Brain pericyte (primary cell): ENCODE data around the gene PNPLA3.

Experiments used
- DNase-seq: peaks from one replicate; pipeline ENCODE4 v3.0.0-alpha.2; 2012; ENCODE audit warnings: low read depth, low spot score

The PNPLA3 gene

GRCh38 chr22:43957871-43958270, 34.3 kb downstream of the PNPLA3 start:
- no peak for DNase-seq

DNA sequence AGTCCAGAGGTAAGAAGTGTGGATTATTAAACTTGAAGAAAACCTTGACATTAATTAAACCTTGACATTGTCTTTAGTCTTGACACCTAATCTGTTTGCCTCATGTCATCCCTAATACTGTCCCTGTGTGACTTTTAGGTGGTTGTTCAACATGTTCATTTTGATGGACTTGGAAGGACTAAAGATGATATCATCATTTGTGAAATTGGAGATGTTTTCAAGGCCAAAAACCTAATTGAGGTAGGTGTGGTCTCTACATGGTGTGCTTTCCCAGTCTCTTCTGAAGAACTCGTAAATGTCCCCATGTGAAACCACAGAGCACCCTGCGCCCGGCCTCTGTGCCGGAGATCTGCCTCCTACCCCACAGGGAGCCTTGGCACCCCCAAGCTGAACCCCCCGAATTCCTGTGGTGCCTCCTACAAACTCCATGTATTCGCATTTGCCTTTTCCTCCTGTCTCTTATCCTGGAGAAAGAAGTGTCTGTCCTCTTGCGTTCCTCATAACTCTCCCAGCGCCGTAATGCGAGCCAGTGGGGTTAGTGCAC, 40.8 kb downstream of the PNPLA3 start:
- DNase-seq = no peak

DNA sequence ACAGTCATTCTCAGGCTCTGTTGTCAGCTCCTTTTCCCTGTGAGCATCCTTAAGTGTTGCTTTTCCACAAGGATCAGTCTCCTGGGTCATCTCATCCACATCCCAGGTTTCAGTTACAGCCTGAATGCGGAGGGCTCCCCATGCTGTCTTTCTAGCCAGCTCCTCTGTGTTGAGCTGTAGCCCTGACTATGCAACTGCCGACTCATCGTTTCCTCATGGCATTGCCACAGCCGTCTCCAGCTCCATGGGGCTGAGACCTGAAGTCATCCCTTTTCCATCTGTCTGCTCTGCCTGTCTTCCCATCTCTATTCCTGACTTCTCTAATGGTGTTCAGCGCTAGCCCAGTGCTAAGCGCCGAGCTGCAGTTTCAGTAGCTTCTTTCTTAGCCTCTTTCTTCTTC, 43.5 kb downstream of the PNPLA3 start:
- no peak for DNase-seq

GRCh38 chr22:43968614-43969013, 45.0 kb downstream of the PNPLA3 start:
- no peak for DNase-seq

DNA sequence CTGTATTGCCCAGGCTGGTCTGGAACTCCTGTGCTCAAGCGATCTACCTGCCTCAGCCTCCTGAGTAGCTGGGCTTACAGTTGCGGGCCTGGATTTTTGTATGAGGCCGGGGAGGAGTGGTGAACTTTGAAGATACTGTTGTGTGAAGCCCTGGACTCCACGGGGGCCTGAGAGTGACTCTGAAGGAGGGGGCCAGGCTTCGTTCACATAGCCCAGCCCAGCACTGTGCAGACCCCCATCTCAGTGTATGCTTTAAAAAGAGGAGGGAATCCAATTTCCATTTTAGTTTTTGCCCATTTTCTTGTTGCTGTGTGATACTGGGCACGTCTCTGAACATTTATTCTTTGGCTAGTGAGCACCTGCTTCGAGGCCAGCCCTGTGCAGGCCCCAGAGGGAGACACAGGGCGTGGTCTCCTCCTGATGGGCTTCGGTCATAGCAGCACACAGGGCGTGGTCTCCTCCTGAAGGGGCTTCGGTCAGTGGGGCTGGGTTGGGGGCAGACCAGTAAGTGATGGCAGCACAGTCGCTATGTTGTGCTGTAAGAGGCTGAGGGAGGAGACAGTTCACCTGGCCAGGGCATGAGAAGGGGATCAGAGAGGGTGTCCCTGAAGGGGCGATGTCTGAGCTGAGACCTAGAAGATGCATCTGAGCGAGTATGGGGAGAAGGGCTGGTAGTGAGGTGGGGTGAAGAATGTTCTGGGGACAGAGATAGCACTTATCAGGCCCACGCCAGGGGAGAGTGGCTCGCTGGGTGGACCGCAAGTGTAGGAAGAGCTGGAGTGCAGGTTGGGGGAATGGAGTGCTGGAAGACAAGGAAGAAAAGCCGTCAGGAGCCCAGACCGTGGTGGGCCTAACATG, 45.6 kb downstream of the PNPLA3 start:
- DNase-seq = no peak

DNA sequence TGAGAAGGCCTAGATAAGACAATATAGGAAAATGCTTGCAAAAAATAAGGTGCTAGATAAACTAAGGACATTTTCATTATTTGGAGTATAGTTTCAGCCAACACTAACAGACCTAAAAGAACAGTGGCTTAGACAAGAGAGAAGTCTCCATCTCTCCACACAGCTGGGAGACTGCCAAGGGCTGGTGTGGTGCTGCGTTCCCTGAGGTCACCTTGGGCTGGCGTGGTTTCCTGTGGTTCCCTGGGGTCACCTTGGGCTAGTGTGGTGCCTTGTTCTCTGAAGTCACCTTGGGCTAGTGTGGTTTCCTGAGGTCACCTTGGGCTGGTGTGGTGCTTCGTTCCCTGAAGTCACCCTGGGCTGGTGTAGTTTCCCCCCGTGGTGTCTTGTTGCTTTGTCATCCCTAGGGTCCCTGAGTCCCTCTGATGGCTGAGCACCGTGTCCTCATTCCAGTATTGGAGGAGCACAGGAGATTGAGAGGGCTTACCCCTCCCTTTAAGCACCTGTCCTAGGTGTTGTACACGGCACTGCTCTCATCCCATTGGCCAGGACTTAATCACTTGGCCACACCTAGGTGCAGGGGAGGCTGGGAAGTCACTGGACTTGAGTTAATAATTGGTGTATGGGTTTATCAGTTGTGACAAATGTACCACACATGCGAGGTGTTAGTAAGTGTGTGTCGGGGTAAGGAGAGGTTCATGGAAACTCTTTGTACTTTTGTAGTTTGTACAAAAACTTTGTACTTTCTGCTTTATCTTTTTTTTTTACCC, 46.6 kb downstream of the PNPLA3 start:
- DNase-seq = no peak

GRCh38 chr22:43971112-43971511, 47.5 kb downstream of the PNPLA3 start:
- DNase-seq = no peak

GRCh38 chr22:43972931-43973462, 49.4 kb downstream of the PNPLA3 start:
- DNase-seq = no peak

DNA sequence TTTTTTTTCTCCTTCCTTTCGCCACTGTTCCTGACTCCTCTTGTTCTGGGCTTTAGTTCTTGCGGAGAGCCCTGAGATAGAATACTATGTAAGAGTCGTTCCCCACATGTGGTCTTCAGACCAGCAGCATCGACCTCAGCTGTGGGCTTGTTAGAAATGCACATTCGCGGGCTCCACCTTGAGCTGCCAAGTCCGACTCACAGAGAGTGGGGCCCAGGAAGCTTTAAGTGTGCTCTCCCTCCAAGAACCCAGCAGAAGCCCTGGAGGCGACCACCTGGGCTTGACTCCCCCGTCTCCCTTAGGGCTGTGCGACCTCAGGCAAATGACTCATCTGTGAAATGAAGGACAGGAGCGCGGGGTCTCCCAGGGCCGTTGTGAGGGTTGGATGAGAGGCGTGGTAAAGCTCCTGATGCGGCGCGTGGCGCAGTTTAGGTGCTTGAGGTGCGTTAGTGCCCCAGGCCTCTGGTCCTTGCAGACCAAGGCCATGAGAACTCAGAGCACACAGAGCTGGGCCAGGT, 50.5 kb downstream of the PNPLA3 start:
- DNase-seq = no peak

- DNase-seq = no peak
These were observed 51.4 kb downstream of the PNPLA3 start for GRCh38 chr22:43975041-43975440.

DNA sequence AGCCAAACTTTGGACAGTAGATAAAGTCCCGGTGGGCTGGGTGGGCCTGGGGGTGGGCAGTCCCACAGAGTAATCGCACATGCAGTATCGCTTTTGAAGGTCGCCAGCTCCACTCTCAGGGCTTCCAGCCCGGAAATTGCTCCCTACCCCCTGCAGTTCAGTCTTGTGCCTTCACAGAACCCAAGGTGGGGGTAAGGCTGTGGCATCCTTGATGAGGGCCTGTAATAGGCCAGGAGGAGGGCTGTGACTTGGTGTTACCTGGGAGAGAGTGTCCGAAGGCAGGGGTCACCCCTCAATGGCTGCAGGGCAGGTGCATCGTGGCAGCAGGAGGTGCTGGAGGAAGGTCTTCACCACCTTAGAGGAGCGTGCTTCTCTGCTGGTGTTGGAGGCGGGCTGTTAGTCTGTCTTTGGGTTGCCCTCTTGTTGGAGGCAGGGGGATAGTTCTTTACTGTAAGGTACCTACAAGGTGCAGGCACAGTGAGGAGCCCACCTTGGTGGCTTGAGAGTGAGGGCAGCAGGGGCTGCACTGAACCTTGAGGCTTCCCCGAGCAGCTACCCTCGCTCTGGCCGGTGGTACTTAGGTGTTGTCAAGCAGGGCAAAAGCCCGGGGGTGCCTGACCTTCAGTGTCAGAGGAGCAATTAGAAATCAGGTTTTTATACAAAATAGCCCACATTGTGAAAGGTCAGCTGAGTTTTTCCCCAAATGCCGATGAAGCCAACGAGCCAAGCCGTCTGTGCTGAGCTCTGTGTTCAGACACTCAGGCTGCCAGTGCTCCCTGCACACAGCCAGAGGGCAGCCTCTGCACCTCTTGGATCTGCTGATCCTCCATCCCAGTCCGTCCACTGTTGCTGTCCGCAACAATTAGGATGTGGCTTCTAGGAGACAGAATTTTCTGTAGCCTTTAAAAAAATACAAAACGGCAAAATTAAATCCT, 53.5 kb downstream of the PNPLA3 start:
- DNase-seq = no peak

DNA sequence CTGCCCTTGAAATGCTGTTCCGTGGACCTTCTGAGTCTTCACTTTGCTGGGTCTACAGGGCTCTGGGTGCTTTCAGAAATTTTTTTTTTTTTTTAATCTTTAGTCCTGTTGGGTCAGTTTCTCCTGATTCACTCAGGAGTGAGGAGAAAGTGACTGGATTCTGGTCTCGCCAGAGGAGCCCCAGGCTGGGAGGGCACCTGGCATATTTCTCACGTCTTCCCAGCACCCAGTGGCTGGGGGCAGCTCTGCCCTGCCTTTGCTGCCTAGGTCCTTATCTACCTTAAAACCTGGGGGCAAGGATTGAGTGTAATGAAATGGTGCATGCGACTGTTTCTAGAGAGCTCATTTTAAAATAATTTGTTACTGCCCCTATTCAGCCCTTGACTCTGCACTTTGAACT, 55.0 kb downstream of the PNPLA3 start:
- no peak for DNase-seq

DNA sequence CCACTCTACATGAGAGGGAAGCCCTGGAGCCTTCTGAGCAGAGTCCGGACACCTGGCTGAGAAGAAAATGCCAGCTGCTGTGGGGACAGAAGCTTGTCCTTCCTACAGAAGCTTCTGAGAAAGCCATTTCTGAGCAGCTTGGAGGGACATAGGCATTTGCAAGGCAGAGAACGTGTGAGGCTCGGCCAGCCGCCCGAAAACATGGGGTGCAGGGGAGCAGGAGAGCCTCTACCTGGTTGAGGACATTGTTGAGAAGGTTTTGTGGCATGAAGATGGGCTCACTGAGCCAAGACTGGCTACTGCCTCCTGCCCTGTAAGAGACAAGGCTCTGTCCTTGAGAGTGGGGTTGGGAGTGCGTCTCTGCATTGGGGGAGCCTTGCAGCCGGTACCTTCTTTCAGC, 57.0 kb downstream of the PNPLA3 start:
- no peak for DNase-seq

DNA sequence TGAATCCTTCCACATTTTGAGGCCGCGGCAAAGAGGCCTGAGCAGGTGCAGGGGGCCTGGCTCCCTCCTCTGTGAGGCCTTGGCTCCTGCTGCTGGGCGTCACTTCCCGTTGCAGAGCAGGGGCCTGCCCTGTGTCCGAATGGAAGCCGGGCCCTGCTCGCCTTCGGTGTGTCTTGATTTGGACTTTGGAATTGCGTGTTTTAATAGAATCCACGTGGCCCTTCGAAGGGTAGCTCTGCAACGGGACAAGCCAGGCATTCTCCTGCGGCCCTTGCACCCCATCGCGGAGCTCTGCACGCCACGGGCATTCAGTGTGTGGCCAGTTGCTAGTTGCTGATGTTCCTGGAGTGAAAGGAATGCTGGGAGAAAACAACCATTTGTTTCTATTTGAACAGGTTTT, 57.4 kb downstream of the PNPLA3 start:
- DNase-seq = no peak

GRCh38 chr22:43983808-43984207, 60.2 kb downstream of the PNPLA3 start:
- no peak for DNase-seq

- no peak for DNase-seq
These were observed 61.9 kb downstream of the PNPLA3 start for GRCh38 chr22:43985532-43985931.

- no peak for DNase-seq
These were observed 64.7 kb downstream of the PNPLA3 start for GRCh38 chr22:43988116-43988820.

- no peak for DNase-seq
These were observed 65.4 kb downstream of the PNPLA3 start for GRCh38 chr22:43988960-43989359.

- no peak for DNase-seq
These were observed 66.4 kb downstream of the PNPLA3 start for GRCh38 chr22:43990044-43990443.

DNA sequence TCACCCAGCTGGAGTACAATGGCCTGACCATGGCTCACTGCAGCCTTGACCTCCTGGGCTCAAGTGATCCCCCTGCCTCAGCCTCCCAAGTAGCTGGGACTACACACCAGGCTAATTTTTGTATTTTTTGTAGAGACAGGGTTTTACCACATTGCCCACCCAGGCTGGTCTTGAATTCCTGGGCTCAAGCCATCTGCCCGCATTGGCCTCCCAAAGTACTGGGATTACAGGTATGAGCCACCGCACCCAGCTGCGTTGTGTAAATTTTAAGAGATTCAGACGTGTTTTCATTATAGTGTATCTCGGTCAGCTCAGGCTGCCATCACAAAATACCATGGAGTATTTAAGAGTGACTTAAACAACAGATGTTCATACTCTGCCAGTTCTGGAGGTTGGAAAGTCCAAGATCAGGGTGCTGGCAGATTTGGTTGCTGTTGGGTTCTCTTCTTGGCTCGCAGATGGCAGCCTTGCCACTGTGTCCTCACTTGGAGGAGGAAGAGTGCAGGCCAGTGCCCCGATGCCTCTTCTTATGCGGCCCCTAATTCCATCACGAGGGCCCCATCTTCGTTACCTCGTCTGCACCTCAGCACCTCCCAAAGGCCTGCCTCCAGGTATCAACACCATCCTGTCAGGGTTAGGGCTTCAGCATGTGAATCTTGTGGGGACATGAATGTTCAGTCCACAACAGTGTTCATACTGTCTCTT, 67.9 kb downstream of the PNPLA3 start:
- DNase-seq = no peak
